ENCODE data around the gene POLN. TPM values are rescaled to one million over a fixed set of nuclear protein-coding genes. Genes with fewer than 3 reads are reported as not detected.

POLN gene
- polyA plus RNA-seq, 1 experiment, result 0.35 TPM

- ChIA-PET CTCF (interaction anchor here (1.1 kb wide), 1 partner anchor 84 kb away, joined by 3 read pairs; no protein-coding TSS in a partner anchor), POLR2A (no interaction called here)
- Histone ChIP-seq H3K27me3 (ENCODE audit: control insufficient read depth, insufficient read depth, low read length) (peaks cover 2% of the 10 kb centered on the region), H3K9me3 (ENCODE audit: control insufficient read depth, insufficient read depth, low read length) (no peaks in the 10 kb centered on the region; the same call in 1 of the 2 replicates), H3K4me3 (ENCODE audit: low read depth, low read length) (no peak overlapping the region), H3K27ac (ENCODE audit: low read depth, low read length) (no peak overlapping the region)
- DNase-seq (ENCODE audit: low read depth, low spot score), result no peak
- no peak for TF ChIP-seq CTCF (IDR thresholded peaks at IDR 0.05; ENCODE audit: low read depth, low read length)
Measured at GRCh38 chr4:2269618-2270163, 27.8 kb upstream of the POLN start.

GRCh38 chr4:2269206-2269531 lies 27.2 kb upstream of the POLN start:
- ChIA-PET POLR2A (no interaction called here), CTCF (interaction anchor here (1.1 kb wide), 1 partner anchor 85 kb away, joined by 3 read pairs; no protein-coding TSS in a partner anchor)
- no peak for DNase-seq (ENCODE audit: low read depth, low spot score)
- no peak for TF ChIP-seq CTCF (IDR thresholded peaks at IDR 0.05; ENCODE audit: low read depth, low read length)
- no peak overlapping the region for H3K4me3 ChIP-seq (ENCODE audit: low read depth, low read length)
- H3K27me3 ChIP-seq (ENCODE audit: control insufficient read depth, insufficient read depth, low read length), result peaks cover 2% of the 10 kb centered on the region
- H3K27ac ChIP-seq (ENCODE audit: low read depth, low read length), result no peak overlapping the region
- no peaks in the 10 kb centered on the region; the same call in 1 of the 2 replicates for H3K9me3 ChIP-seq (ENCODE audit: control insufficient read depth, insufficient read depth, low read length)

DNA sequence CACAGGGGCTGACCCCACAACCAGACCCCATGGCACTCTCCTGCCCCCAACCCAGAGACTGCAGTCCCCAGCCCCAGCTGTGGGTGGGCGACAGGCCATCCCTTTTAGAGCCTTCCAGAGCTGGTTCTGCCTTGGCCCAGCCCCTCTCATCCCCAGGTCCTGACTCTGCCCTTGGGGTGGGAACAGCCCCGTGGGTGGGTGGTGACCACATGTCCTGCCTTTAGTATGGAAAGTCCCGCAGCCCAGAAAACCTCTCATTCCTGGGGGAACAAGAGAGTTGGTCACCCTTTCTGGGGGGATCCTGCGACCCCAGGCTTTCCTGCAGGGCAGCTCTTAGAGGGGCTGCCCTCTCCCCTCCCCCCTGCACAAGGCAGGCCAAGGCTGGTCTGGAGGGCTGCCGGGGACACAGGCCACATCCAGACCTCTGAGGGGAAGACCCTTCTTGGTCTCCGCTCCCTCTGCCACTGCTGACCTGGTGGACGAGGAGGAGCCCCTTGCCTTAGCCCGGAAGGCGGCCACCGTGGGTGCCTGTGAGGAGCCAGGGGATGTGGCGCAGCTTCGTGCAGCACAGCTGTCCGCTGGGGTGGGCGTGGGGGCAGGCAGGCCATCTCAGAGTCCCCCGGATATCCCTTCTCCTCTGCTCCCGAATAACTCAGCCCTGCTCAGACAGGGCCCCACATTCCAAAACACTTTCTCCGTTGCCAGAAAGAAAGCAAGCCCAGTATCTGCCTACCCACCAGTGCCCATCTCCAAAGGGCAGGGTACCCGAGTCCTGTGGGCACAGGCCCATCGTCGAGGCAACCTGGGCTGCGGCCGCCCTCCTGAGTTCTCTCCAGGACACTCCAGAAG lies 26.7 kb upstream of the POLN start:
- DNase-seq (ENCODE audit: low read depth, low spot score), result no peak
- no peaks in the 10 kb centered on the region; the same call in 1 of the 2 replicates for H3K9me3 ChIP-seq (ENCODE audit: control insufficient read depth, insufficient read depth, low read length)
- POLR2A ChIA-PET, result no interaction called here
- H3K4me3 ChIP-seq (ENCODE audit: low read depth, low read length), result no peak overlapping the region
- peaks cover 2% of the 10 kb centered on the region for H3K27me3 ChIP-seq (ENCODE audit: control insufficient read depth, insufficient read depth, low read length)
- no peak for TF ChIP-seq CTCF (IDR thresholded peaks at IDR 0.05; ENCODE audit: low read depth, low read length)
- no peak overlapping the region for H3K27ac ChIP-seq (ENCODE audit: low read depth, low read length)
- CTCF ChIA-PET, result interaction anchor here (1.1 kb wide), 1 partner anchor 86 kb away, joined by 3 read pairs; no protein-coding TSS in a partner anchor

DNA sequence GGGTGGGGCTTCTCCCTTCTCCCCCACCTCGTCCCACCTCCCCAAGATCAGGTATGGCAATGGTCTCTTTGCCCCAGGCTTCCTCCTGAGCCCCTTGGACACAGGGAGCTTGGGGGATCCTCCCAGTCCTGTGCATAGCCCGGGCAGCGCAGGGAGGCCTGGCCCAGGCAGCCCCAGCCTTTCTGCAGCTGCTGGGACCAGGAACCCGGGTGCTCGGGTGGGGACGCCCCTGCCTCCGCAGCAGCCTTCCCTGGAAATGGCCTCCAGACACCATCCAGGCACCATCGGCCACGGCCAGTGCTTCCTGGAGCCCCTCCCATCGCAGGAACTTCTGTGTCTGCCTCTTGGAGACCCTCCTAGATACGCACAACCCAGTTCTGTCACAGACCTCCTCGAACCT lies 25.9 kb upstream of the POLN start:
- POLR2A ChIA-PET, result no interaction called here
- no peak for TF ChIP-seq CTCF (IDR thresholded peaks at IDR 0.05; ENCODE audit: low read depth, low read length)
- H3K27ac ChIP-seq (ENCODE audit: low read depth, low read length), result no peak overlapping the region
- CTCF ChIA-PET, result no interaction called here
- no peaks in the 10 kb centered on the region for H3K9me3 ChIP-seq (ENCODE audit: control insufficient read depth, insufficient read depth, low read length)
- H3K27me3 ChIP-seq (ENCODE audit: control insufficient read depth, insufficient read depth, low read length), result peaks cover 2% of the 10 kb centered on the region
- DNase-seq (ENCODE audit: low read depth, low spot score), result no peak
- no peak overlapping the region for H3K4me3 ChIP-seq (ENCODE audit: low read depth, low read length)

GRCh38 chr4:2267320-2267811 lies 25.4 kb upstream of the POLN start:
- H3K4me3 ChIP-seq (ENCODE audit: low read depth, low read length), result no peak overlapping the region
- no peaks in the 10 kb centered on the region for H3K9me3 ChIP-seq (ENCODE audit: control insufficient read depth, insufficient read depth, low read length)
- H3K27me3 ChIP-seq (ENCODE audit: control insufficient read depth, insufficient read depth, low read length), result peaks cover 2% of the 10 kb centered on the region
- no peak overlapping the region for H3K27ac ChIP-seq (ENCODE audit: low read depth, low read length)
- POLR2A ChIA-PET, result no interaction called here
- no peak for DNase-seq (ENCODE audit: low read depth, low spot score)
- TF ChIP-seq CTCF (IDR thresholded peaks at IDR 0.05; ENCODE audit: low read depth, low read length), result no peak
- CTCF ChIA-PET, result no interaction called here

Measured in AG04450 (cell line).